Measurements from ENCODE around the gene VWA1.
"Not testable (repeated sequence)": the region's sequence is repeated elsewhere in the genome, so short reads cannot be mapped to it uniquely, and the experiment has no call there.

The VWA1 gene

GRCh38 chr1:1437904-1438376 is 2.5 kb downstream of the VWA1 start:
- DNase-seq = no peak

- DNase-seq = no peak
These were observed 3.3 kb downstream of the VWA1 start for GRCh38 chr1:1438531-1439381.

- DNase-seq = no peak
These were observed 4.2 kb downstream of the VWA1 start for GRCh38 chr1:1439546-1440261.

GRCh38 chr1:1440262-1441001 is 4.9 kb downstream of the VWA1 start:
- no peak for DNase-seq

GRCh38 chr1:1441002-1441888 is 5.8 kb downstream of the VWA1 start:
- DNase-seq = peak; percentile 73

DNA sequence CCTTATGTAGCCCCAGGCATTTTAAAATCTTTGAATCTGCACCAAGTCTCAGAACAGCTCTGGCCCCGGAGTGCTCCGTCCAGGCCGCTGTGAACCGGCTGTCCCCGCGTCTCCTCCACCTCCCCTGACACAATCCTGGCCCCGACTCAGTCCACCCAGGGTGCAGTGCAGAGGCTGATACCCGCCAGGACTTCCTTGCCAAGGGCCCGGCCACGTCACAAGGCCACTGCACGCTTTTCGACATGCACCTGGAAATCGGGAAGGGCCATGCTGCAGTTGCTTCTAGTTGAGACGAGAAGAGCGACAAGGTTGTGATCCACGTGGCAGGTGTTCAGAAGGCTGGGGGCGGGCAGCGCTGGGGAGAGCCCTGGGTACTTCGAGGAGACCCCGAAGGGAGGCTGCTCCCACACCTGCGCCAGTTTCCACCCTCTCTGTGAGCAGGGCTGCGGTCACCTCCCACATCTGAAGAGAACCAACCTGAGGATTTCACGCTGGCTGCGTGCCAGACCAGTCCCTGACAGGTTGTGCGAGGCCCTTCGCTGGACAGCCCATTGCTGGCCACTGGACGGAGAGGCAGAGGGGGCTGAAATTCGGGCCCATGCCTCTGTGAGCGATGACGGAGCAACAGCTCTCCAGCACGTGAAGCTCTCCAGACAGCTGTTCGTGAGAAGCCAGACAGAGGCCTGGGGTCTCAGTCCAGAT is 6.7 kb downstream of the VWA1 start:
- no peak for DNase-seq

DNA sequence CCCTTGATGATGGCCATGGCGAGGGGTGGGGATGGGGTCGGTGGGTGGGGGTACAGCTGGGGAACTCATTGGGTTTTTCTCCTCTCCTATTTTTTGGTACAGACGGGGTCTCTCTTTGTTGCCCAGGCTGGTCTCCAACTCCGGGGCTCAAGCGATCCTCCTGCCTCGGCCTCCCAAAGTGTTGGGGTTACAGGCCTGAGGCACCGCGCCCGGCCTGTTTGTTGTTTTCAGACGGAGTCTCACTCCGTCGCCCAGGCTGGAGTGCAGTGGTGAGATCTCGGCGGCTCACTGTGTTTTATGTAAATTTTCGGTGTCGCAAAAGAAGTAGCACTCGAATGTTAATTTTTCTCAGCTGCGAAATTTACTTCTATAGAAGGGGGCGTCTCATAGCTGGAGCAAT is 11.1 kb downstream of the VWA1 start:
- not testable (repeated sequence) for DNase-seq

GRCh38 chr1:1449099-1449739 is 13.7 kb downstream of the VWA1 start, which contains the start of gene ATAD3C:
ATAD3C (plus strand) TSS chr1:1449689; CDS start chr1:1450684, 995 bp downstream.
- DNase-seq = no peak

DNA sequence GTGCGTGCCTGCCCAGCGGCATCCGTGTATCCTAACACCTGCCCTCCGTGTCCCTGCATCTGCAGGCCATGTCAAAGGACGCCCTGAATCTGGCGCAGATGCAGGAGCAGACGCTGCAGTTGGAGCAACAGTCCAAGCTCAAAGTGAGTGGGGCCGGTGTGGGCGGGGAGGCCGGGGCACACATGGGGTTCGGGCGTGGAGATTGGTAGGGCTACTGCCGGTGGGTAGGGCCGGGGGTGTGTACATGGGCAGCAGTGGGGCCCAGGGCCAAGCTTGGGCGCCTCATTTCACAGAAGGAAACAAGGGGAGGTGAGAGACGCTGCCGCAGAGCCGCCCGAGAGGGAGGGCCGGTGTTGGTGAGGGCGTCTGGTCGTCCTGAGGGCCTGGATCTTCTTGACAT is 15.1 kb downstream of the VWA1 start:
- not testable (repeated sequence) for DNase-seq

GRCh38 chr1:1451696-1452364 is 16.3 kb downstream of the VWA1 start:
- no peak for DNase-seq

- DNase-seq = not testable (repeated sequence)
These were observed 16.9 kb downstream of the VWA1 start for GRCh38 chr1:1452365-1452739.

DNA sequence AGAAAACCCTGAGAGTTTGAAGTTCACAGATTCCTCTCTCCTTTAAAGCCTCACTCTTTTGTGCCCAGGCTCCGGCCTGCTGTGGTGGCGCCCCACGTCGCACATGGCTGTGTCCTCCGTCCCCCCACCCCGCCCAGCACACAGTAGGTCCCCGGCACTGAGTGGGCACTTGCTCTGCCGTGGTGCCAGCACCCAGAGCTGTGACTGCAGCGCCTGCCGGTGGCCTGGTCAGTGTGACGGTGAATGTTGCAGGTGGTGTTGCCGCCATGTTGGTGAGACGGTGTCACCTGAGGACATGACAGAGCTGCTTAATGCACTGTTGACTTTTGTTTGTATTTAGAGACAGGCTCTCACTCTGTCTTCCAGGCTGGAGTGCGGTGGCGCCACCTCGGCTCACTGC is 17.4 kb downstream of the VWA1 start:
- no peak for DNase-seq

DNA sequence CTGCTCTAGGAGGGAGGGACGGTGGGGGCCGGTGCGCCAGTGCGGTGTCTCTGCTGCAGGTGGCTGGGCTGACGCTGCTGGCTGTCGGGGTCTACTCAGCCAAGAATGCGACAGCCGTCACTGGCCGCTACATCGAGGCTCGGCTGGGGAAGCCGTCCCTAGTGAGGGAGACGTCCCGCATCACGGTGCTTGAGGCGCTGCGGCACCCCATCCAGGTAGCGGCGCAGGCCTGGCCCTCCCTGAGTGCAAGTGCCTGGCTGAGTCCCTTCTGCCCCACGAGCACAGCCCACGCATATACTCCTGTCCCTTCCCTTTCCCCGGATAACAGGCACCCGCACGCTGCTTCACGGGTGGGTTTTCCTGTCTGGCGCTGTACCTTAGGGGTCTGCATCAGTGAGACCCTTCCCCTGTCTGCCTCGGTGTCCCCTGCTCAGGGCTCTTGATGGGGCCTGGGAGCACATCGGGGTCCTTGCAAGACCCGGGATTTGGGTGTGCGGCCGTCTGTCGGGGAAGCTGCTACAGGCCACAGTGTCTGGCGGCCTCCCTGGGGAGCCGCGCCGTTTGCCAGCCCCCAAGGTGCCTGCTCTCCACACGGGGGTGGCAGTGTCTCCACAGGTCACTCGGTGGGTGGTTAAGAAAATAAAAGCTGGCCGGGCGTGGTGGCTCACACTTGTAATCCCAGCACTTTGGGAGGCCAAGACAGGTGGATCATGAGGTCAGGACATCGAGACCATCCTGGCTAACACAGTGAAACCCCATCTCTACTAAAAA is 19.0 kb downstream of the VWA1 start:
- not testable (repeated sequence) for DNase-seq

DNA sequence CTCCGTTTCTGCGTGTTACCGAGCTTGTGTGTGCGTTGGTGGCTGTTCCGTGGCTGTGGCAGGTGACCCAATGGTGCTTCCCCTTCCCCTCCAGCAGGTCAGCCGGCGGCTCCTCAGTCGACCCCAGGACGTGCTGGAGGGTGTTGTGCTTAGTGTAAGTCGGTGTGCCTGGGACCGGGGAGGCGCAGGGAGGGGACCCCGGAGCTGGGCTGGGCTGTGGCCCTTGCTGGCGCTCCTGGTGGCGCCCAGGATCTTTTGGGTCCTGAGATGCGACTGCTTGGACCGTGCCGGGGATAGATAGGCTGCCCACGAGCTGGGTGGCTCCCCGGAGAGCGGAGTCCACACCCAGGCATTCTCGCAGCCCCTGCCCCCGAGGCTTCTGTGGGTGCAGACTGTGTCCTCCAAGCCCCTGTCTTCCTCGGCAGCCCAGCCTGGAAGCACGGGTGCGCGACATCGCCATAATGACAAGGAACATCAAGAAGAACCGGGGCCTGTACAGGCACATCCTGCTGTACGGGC is 19.9 kb downstream of the VWA1 start:
- DNase-seq = no peak

GRCh38 chr1:1455934-1456333 is 20.4 kb downstream of the VWA1 start:
- DNase-seq = not testable (repeated sequence)

- not testable (repeated sequence) for DNase-seq
These were observed 21.3 kb downstream of the VWA1 start for GRCh38 chr1:1456683-1457255.

GRCh38 chr1:1459156-1459555 is 23.7 kb downstream of the VWA1 start:
- not testable (repeated sequence) for DNase-seq

DNA sequence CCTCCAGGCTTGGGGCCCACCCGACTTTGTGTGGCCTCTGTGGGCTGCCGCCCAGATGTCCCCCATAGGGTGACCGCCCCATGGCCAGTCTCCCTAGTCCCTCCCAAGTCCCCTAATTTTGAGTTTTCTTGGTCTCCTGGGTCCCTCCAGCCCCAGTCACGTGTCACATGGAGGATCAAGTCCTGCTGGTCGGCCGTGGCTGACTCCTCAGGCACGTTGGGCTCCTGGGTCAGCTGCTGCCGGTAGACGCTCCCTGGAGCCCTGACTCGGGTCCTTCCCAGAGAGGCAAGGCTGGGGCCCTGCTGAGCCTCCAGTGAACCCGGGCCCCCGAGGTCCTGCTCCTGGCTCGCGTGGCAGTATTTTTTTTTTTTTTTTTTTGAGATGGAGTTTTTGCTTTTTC is 24.2 kb downstream of the VWA1 start:
- not testable (repeated sequence) for DNase-seq
